Embryonic facial prominence (tissue), 1 donor: ENCODE data around the gene APOBEC3F.
"Not testable (repeated sequence)": the region's sequence is repeated elsewhere in the genome, so short reads cannot be mapped to it uniquely, and the experiment has no call there.

ENCODE experiments used
- DNase-seq: peaks from one replicate; pipeline ENCODE4 v3.0.0-alpha.2; 2016; ENCODE audit errors: extremely low spot score

Gene APOBEC3F

GRCh38 chr22:39027717-39028116, 12.9 kb upstream of the APOBEC3F start:
- DNase-seq, result no peak

GRCh38 chr22:39028281-39028680, 12.4 kb upstream of the APOBEC3F start:
- DNase-seq, result no peak

DNA sequence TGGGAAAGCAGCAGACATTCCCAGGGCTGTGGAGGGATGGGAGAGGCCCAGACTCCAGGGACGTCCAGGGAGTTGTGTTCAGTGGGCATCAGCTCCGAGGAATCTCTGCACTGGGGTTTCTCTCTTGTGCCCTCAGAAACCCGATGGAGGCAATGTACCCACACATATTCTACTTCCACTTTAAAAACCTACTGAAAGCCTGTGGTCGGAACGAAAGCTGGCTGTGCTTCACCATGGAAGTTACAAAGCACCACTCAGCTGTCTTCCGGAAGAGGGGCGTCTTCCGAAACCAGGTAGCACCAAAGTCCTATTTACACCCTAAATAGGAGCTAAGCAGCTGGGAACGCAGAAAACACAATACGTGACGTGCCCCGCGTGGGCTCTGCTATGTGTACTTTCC, 11.4 kb upstream of the APOBEC3F start:
- no peak for DNase-seq

DNA sequence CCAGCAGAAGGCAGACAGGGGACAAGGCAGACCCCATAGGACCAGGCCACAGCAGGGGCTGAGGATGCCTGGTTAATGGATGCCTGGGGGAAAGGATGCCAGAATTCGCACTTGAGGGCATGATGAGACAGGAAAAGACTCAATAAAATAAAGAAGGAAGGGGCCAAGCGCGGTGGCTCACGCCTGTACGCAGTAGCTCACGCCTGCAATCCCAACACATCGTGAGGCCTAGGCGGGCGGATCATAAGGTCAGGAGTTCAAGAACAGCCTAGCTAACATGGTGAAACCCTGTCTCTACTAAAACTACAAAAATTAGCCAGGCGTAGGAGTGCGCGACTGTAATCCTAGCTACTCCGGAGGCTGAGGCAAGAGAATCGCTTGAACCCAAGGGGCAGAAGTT, 10.0 kb upstream of the APOBEC3F start:
- no peak for DNase-seq

DNA sequence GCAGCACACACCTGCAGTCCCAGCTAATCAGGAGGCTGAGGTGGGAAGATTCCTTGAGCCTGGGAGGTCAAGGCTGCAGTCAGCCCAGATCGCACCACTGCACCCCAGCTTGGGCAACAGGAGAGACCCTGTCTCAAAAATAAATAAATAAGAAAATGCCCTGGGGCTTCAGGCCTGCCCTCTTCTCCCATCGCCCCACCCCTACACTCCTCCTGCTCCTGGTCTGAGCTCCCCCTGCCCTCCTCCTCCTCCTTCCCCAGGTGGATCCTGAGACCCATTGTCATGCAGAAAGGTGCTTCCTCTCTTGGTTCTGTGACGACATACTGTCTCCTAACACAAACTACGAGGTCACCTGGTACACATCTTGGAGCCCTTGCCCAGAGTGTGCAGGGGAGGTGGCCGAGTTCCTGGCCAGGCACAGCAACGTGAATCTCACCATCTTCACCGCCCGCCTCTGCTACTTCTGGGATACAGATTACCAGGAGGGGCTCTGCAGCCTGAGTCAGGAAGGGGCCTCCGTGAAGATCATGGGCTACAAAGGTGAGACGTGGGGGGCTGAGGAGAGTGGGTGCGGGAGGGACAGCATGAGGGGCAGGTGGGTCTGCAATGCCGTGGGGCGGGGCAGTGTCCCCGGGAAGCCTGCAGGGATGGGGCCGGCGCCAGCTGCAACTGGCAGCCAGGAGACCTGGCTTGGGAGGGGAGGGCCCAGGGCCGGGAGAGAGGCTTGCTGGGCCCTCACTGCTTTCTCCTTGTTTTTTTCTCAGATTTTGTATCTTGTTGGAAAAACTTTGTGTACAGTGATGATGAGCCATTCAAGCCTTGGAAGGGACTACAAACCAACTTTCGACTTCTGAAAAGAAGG, 9.0 kb upstream of the APOBEC3F start:
- DNase-seq, result not testable (repeated sequence)

DNA sequence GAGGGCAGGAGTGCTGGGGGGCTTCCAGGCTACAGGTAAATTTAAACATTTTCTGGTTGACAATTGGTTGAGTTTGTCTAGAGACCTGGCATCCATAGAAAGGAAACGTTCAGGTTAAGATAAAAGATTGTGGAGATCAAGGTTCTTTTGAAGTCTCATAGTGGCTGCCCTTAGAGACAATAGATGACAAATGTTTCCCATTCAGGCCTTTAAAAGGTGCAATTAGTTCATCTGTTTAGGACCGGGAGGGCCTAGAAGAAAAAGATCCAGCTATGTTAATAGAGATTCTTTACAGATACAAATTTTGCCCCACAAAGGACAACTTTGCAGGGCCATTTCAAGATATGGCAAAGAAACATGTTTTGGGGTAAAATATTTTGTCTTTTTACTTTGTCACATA, 3.6 kb upstream of the APOBEC3F start:
- not testable (repeated sequence) for DNase-seq

GRCh38 chr22:39039306-39040126, 1.1 kb upstream of the APOBEC3F start:
- DNase-seq, result no peak

GRCh38 chr22:39040155-39040537, 518 bp upstream of the APOBEC3F start:
- not testable (repeated sequence) for DNase-seq

DNA sequence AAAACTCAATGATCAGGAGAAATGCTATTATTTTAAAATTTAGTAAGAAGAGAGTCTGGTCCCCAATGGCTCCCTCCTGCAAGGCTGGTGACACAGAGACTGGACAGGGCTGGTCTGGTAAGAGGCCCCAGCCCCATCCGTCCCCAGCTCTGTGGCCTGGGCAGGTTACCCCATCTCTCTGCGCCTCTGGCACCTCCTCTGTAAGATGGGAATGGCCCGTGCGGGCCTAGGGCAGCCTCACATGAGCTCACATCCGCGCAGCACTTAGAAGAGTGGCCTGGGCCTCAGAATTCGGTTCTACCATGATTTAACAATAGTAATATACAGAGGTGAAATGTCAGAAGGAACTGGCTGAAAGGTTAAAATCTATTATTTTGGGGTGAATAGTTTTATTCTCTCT, 1.2 kb downstream of the APOBEC3F start:
- DNase-seq, result no peak

GRCh38 chr22:39043063-39043462, 2.4 kb downstream of the APOBEC3F start:
- not testable (repeated sequence) for DNase-seq

DNA sequence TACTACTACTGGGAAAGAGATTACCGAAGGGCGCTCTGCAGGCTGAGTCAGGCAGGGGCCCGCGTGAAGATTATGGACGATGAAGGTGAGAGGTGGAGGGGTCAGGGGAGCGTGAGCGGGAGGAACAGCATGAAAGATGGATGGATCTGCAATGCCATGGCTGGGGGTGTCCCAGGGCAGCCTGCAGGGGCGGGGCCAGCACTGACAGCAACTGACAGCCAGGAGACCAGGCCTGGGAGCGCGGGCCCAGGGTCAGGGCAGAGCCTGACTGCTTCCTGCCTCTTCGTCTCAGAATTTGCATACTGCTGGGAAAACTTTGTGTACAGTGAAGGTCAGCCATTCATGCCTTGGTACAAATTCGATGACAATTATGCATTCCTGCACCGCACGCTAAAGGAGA, 4.5 kb downstream of the APOBEC3F start:
- DNase-seq, result not testable (repeated sequence)

DNA sequence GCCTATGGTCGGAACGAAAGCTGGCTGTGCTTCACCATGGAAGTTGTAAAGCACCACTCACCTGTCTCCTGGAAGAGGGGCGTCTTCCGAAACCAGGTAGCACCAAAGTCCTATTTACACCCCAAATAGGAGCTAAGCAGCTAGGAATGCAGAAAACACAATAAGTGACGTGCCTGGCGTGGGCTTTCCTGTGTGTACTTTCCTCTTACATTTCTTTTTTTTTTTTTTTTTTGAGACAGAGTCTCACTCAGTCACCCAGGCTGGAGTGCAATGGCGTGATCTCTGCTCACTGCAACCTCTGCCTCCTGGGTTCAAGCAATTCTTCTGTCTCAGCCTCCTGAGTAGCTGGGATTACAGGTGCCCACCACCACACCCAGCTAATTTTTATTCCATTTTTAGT, 8.8 kb downstream of the APOBEC3F start:
- DNase-seq, result not testable (repeated sequence)

DNA sequence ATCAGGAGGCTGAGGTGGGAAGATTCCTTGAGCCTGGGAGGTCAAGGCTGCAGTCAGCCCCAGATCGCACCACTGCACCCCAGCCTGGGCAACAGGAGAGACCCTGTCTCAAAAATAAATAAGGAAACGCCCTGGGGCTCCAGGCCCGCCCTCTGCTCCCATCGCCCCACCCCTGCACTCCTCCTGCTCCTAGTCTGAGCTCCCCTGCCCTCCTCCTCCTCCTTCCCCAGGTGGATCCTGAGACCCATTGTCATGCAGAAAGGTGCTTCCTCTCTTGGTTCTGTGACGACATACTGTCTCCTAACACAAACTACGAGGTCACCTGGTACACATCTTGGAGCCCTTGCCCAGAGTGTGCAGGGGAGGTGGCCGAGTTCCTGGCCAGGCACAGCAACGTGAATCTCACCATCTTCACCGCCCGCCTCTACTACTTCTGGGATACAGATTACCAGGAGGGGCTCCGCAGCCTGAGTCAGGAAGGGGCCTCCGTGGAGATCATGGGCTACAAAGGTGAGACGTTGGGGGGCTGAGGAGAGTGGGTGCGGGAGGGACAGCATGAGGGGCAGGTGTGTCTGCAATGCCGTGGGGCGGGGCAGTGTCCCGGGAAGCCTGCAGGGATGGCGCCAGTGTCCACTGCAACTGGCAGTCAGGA, 11.3 kb downstream of the APOBEC3F start:
- DNase-seq, result not testable (repeated sequence)

- no peak for DNase-seq
Measured at GRCh38 chr22:39055658-39056057, 15.0 kb downstream of the APOBEC3F start.

DNA sequence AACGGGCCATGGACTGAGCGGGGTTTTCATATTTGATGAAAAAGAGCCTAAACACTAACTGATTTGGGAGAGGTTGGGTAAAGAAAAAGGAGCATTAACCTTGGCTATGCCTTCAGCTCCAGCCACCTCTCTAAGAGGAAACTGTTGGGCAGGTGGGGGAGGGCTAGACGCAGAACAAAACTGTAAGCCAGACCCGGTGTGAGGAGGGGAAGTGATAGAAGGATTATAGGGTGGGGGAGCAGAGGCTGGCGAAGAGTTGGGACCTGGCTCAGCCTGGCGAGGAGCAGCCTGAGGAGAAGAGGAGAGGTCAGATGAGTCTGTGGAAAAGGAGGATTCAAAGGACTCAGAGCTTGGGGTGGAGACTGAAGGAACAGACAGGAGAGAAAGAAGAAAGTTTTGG, 20.6 kb downstream of the APOBEC3F start:
- not testable (repeated sequence) for DNase-seq

- not testable (repeated sequence) for DNase-seq
Measured at GRCh38 chr22:39061951-39062350, 21.3 kb downstream of the APOBEC3F start.

GRCh38 chr22:39063904-39064303, 23.2 kb downstream of the APOBEC3F start:
- DNase-seq, result not testable (repeated sequence)

DNA sequence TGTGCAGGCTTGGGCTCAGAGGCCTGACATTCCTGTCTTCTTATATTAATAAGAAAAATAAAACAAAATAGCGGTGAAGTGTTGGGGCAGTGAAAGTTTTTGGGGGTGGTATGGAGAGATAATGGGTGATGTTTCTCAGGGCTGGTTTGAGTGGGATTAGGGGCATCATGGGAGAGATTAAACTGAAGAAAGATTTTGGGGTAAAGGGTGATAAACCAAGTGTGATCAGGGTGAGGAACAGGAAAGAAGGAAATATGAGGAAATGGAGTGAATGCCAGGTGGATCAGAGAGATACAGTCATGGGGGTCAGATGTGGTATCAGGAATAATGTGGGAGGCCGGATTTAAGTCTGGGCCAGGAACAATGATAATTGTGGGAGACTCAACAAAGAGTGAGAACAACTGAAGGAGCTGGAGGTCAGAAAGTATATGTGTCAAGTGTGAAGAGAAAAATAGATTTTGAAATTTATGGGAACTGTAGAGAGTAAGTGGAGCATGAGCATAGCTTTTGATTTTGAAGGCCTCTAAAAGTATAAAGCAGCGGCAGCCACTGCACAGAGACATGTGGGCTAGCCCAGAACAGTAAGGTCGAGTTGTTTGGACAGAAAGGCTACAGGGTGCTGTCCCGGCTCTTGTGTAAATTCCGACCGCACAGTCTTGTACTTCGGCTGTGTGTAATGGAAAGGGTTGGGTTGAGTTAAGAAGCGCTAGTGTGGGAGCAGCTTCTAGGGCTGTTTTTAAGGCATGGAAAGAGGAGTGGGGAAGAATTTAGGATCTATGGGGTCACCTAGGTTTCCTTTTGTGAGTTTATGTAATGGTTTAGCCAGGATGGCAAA, 26.0 kb downstream of the APOBEC3F start:
- DNase-seq, result not testable (repeated sequence)

GRCh38 chr22:39068033-39068785, 27.5 kb downstream of the APOBEC3F start:
- DNase-seq, result no peak

DNA sequence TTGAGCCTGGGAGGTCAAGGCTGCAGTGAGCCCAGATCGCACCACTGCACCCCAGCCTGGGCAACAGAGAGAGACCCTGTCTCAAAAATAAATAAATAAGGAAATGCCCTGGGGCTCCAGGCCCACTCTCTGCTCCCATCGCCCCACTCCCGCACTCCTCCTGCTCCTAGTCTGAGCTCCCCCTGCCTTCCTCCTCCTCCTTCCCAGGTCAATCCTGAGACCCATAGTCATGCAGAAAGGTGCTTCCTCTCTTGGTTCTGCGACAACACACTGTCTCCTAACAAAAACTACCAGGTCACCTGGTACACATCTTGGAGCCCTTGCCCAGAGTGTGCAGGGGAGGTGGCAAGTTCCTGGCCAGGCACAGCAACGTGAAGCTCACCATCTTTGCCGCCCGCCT, 29.5 kb downstream of the APOBEC3F start:
- no peak for DNase-seq

- DNase-seq, result not testable (repeated sequence)
Measured at GRCh38 chr22:39072581-39072981, 31.9 kb downstream of the APOBEC3F start.
